ENCODE measurements around the gene SMARCD1.
"Not testable (repeated sequence)": the region's sequence is repeated elsewhere in the genome, so short reads cannot be mapped to it uniquely, and the experiment has no call there.

The SMARCD1 gene

GRCh38 chr12:50078281-50078680 lies 6.9 kb upstream of the SMARCD1 start:
- no peak for DNase-seq

- no peak for DNase-seq
Observed at GRCh38 chr12:50079771-50080170, 5.4 kb upstream of the SMARCD1 start.

- DNase-seq = no peak
Observed at GRCh38 chr12:50081096-50081808, 3.9 kb upstream of the SMARCD1 start.

GRCh38 chr12:50082644-50083043 lies 2.5 kb upstream of the SMARCD1 start:
- DNase-seq = no peak

DNA sequence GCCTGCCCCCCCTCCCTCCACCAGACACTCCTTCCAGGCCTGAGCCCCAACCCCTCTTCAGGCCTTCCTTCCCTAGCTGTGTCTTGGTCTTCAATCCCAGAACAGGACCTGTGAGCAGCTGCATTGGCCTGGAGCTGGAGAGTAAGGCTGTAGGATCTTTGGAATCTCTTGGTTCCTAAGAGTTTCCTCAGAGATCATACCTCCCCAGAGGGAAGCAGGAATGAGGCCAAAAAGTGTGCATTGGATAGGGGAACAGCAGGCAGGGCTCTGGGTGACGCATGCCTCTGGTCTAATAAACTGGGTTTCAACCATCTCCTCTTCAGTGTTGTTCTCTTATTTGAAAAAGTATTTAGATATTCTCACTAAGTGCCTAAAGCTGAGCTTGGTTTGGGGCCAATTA lies 1.8 kb upstream of the SMARCD1 start:
- DNase-seq = no peak

GRCh38 chr12:50084409-50084774 lies 750 bp upstream of the SMARCD1 start:
- not testable (repeated sequence) for DNase-seq

DNA sequence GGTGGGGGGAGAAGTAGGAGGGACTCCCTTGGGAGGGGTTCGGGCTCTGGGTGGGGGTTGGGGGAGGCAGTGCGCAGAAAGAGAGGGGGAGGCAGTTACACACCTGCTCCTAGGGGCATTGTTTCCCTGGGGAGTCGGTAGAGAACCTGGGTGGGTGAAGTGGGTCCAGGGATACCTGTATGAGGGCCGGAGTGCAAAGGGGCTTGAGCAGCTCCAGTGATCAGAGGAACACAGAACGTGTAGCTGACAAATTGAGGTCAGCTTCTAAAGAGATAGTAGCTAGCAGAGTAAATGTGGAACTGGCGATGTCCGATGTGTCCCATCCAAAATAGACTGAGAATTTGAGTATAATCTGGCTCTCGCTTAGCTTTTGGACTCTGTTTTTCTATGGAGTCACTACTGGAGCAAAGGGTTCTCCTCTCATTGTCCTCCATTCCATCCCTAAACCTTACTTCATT lies 502 bp downstream of the SMARCD1 start:
- DNase-seq = no peak

DNA sequence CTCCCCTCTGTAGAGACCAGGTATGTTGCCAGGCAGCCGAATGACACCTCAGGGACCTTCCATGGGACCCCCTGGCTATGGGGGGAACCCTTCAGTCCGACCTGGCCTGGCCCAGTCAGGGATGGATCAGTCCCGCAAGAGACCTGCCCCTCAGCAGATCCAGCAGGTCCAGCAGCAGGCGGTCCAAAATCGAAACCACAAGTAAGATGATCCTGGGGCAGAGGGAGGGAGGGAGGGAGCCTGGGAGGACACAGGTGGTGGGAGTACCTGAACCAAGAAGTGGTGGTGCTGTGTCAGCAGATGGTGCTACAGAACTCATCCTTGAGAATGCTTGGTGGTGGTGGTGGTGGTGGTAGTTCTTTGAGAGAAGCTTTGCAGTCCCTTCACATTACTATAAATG lies 1.0 kb downstream of the SMARCD1 start:
- no peak for DNase-seq

- DNase-seq = no peak
Observed at GRCh38 chr12:50087151-50087550, 2.0 kb downstream of the SMARCD1 start.

DNA sequence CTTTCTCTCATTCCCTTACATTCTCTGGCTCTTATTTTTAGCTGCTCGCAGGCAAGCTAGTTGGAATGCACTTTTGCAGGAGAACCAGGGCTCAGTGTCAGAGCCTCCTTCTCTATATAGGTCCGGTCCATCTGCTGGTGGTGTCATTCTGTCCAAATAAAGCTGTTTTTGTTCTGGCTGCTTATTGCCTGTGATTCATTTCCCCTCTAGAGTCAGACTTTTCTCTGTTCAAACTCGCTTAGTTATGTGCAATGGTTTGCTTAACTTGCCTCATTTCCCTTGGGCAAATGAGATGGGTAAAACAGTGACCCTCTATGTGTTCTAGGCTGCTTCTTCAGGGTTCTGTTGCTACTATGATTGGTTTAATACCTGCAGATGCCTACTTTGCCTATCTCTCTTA lies 2.9 kb downstream of the SMARCD1 start:
- DNase-seq = no peak

DNA sequence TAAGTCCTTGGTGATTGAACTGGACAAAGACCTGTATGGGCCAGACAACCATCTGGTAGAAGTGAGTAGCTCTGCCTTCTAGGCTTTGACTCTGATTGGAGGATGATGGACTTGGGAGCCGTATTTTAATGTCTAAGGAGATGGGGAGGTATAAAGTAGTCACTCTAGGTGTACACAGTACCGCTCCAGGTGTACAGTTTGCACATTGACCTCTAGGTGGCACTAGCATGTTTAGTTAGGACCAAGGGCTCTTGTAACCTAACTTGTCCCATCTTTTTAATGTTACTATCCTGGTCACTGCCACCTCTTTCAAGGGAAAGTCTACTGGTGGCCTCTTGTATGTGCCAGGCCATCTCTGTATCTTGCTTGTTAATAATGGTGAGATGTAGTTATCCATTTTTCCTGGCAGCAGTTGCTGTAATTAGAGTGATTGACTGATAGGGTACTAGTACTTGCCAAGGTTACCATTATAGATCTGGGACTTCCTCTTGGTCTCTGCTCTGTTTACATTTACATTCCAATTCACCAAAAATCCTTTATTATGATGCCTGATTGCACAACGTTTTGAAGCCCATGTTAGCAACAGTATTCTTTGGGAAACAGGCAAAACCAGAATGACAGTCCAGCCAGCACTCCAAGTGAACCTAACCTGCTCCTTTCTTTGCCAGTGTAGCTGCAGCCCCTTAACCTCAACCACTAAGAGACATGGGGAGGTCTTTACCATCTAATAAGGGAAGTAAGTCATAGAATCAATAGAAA lies 3.6 kb downstream of the SMARCD1 start:
- peak; percentile 79 for DNase-seq

GRCh38 chr12:50089730-50090129 lies 4.6 kb downstream of the SMARCD1 start:
- no peak for DNase-seq

DNA sequence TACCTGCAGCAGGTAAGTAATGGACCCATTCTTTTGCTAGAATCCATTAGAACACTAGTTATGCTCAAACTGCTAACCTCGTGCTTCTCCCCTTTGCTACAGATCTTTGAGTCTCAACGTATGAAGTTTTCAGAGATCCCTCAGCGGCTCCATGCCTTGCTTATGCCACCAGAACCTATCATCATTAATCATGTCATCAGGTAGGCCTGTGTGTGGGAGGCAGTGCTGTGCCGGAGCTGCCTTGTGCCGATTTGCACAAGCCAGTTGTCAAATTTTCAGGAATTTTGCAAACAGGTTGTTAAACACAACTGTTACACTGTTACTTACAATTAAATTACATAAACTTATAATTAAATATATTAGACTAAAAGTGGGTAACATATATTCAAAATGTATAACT lies 5.2 kb downstream of the SMARCD1 start:
- no peak for DNase-seq

GRCh38 chr12:50097952-50098351 lies 12.8 kb downstream of the SMARCD1 start:
- no peak for DNase-seq

GRCh38 chr12:50099302-50100008 lies 14.3 kb downstream of the SMARCD1 start:
- no peak for DNase-seq

DNA sequence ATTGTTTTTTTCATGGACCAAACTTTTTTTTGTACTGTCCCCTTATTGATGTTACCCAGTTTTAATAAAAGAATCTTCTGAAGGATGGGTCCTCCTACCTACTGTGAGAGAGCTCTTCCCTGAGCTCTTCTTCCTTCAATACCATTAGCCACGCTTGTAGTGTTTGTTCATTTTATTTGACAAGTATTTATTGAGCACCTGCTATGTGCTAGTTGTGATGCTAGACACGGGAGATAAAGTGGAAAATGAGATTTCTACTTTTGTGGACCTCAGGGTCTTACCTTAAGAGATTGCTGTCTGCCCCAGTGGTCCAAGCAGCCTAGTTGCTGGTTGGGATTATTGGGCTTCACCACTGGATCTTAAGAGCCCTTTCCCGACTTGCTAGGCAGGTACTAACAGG lies 15.4 kb downstream of the SMARCD1 start:
- DNase-seq = no peak

DNA sequence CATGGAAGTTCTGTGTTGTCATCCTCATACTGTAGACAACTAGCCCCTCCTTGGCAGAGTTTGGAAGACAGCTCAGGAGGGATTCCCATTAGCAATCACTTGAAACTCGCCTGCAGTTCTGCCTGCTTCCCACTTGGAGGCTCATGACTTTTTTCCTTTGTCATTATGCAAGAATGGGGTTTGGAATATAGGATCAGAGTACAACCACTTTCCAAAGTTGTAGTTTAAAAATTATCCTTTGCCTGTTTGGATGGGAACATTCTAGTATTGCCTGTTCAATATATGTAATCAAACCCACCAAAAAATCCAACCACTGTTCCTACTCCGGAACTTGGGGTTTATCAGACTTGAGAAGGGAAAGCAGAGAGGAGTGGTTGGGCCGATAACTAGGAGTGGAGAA lies 16.5 kb downstream of the SMARCD1 start:
- DNase-seq = no peak

GRCh38 chr12:50102131-50102531 lies 17.0 kb downstream of the SMARCD1 start:
- DNase-seq = no peak

GRCh38 chr12:50102646-50103309 lies 17.6 kb downstream of the SMARCD1 start:
- DNase-seq = no peak

GRCh38 chr12:50103351-50103750 lies 18.2 kb downstream of the SMARCD1 start:
- no peak for DNase-seq

- peak; percentile 74 for DNase-seq
Observed at GRCh38 chr12:50103767-50104321, 18.7 kb downstream of the SMARCD1 start, which contains the start of gene GPD1. GPD1 (plus strand) TSS chr12:50104008; CDS start chr12:50104051, 43 bp downstream.

- no peak for DNase-seq
Observed at GRCh38 chr12:50104417-50105366, 19.6 kb downstream of the SMARCD1 start.

All from activated effector memory CD4-positive, alpha-beta T cell treated with anti-CD3 and anti-CD28 coated beads, Interleukin-2, amount 50 U/mL, for 16 hours (primary cell).